ENCODE results near the gene CNMD. TPM values are rescaled to one million over a fixed set of nuclear protein-coding genes. Genes with fewer than 3 reads are reported as not detected.

CNMD gene
- total and polyA plus RNA-seq, 2 of the 8 experiments (the other 6 are each of a cell fraction or from before 2014, with no cell fraction given): 87.4 to 113 TPM

DNA sequence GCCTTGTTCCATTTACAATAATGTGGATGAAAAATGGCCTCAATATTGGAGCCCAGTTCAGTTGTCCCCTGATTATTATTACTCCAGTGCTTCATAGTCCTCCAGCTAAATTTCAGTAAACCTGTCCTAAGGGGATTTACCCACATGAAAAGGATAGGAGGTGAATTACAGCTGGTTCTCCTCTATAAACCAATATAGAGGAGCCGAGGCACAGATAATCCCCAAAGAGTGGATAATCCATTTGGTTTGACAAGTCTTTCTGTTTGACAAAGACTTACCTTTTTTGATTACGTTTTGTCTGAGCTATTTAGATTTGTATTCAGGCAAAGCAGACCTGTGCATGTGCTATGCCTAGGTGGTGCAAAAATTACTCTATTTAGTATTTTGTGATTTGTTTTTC, 2.7 kb downstream of the CNMD start (continued):
- TF ChIP-seq RBBP5 (IDR thresholded peaks at IDR 0.05; ENCODE audit: borderline replicate concordance, low read depth, low read length): no peak
- no peak for TF ChIP-seq SIRT6 (IDR thresholded peaks at IDR 0.05; ENCODE audit: low read length)
- no peak for TF ChIP-seq CTBP2 (IDR thresholded peaks at IDR 0.05; ENCODE audit: borderline replicate concordance, insufficient read depth, insufficient read length, low read length)
- no peak for TF ChIP-seq SAP30 (IDR thresholded peaks at IDR 0.05; ENCODE audit: insufficient read depth, insufficient replicate concordance, low read length)
- no peak for TF ChIP-seq TAF1 (IDR thresholded peaks at IDR 0.05; ENCODE audit: low read depth, low read length)
- TF ChIP-seq TBP (IDR thresholded peaks at IDR 0.05; ENCODE audit: low read depth, low read length): no peak
- TF ChIP-seq CEBPB (IDR thresholded peaks at IDR 0.05; ENCODE audit: low read depth, low read length): no peak
- TF ChIP-seq SP2 (IDR thresholded peaks at IDR 0.05; ENCODE audit: low read length): no peak
- no peak for TF ChIP-seq SIX5 (IDR thresholded peaks at IDR 0.05; ENCODE audit: low read depth, low read length)

Measured in H1 (cell line).